ENCODE results near the gene ZC3HAV1. TPM values are rescaled to one million over a fixed set of nuclear protein-coding genes. Genes with fewer than 3 reads are reported as not detected.

ZC3HAV1 gene
- total and polyA plus RNA-seq, 2 of the 13 experiments (the other 11 are each of a cell fraction or from before 2014, with no cell fraction given), result 12.7 to 23.7 TPM

GRCh38 chr7:139109188-139109982 is at the start of gene ZC3HAV1 (continued):
- TF ChIP-seq, protein P1, sequence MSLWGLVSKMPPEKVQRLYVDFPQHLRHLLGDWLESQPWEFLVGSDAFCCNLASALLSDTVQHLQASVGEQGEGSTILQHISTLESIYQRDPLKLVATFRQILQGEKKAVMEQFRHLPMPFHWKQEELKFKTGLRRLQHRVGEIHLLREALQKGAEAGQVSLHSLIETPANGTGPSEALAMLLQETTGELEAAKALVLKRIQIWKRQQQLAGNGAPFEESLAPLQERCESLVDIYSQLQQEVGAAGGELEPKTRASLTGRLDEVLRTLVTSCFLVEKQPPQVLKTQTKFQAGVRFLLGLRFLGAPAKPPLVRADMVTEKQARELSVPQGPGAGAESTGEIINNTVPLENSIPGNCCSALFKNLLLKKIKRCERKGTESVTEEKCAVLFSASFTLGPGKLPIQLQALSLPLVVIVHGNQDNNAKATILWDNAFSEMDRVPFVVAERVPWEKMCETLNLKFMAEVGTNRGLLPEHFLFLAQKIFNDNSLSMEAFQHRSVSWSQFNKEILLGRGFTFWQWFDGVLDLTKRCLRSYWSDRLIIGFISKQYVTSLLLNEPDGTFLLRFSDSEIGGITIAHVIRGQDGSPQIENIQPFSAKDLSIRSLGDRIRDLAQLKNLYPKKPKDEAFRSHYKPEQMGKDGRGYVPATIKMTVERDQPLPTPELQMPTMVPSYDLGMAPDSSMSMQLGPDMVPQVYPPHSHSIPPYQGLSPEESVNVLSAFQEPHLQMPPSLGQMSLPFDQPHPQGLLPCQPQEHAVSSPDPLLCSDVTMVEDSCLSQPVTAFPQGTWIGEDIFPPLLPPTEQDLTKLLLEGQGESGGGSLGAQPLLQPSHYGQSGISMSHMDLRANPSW (CRISPR knock-in tag; IDR thresholded peaks at IDR 0.05; ENCODE audit: borderline replicate concordance), result peak; percentile 32; the same call in 1 of the 2 replicates
- TF ChIP-seq, protein P2, sequence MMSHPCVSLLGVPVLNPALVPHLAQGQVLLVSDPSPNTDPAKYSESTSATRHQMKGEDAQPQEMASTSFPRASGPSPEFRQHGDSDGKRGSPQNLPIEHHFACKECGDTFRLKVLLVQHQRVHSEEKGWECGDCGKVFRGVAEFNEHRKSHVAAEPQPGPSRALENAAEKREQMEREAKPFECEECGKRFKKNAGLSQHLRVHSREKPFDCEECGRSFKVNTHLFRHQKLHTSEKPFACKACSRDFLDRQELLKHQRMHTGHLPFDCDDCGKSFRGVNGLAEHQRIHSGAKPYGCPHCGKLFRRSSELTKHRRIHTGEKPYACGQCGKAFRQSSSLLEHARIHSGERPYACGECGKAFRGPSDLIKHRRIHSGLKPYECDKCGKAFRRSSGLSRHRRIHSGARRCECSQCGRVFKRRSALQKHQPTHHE (CRISPR knock-in tag; IDR thresholded peaks at IDR 0.05; ENCODE audit: borderline replicate concordance), result peak; percentile 91; the same call in 1 of the 2 replicates
- TF ChIP-seq ZNF331 (CRISPR knock-in tag; IDR thresholded peaks at IDR 0.05) (peak; percentile 46), ARNT2 (CRISPR knock-in tag; IDR thresholded peaks at IDR 0.05; ENCODE audit: low read depth) (peak; percentile 64; the same call in 1 of the 2 replicates), SATB2 (CRISPR knock-in tag; IDR thresholded peaks at IDR 0.05) (peak; percentile 85), SNAPC2 (CRISPR knock-in tag; IDR thresholded peaks at IDR 0.05) (peak; percentile 16; the same call in 1 of the 2 replicates), ZNF780A (CRISPR knock-in tag; IDR thresholded peaks at IDR 0.05) (peak; percentile 94; the same call in 1 of the 2 replicates), RFX5 (IDR thresholded peaks at IDR 0.05; ENCODE audit: low read depth, low read length) (0 out of 2 replicates have a peak, but pooled peaks have one; percentile 12), CEBPB (IDR thresholded peaks at IDR 0.05; ENCODE audit: borderline replicate concordance, low read depth, low read length) (peak; percentile 66; the same call in 1 of the 2 replicates), SP4 (CRISPR knock-in tag; IDR thresholded peaks at IDR 0.05) (peak; percentile 43; the same call in 1 of the 2 replicates), ETS1 (CRISPR knock-in tag; IDR thresholded peaks at IDR 0.05) (no peak; the same call in 1 of the 2 replicates), HMG20B (CRISPR knock-in tag; conservative IDR thresholded peaks at IDR 0.05) (no peak), ELF1 (CRISPR knock-in tag; IDR thresholded peaks at IDR 0.05) (peak; percentile 57; the same call in 1 of the 2 replicates)
- TF ChIP-seq, protein P3, sequence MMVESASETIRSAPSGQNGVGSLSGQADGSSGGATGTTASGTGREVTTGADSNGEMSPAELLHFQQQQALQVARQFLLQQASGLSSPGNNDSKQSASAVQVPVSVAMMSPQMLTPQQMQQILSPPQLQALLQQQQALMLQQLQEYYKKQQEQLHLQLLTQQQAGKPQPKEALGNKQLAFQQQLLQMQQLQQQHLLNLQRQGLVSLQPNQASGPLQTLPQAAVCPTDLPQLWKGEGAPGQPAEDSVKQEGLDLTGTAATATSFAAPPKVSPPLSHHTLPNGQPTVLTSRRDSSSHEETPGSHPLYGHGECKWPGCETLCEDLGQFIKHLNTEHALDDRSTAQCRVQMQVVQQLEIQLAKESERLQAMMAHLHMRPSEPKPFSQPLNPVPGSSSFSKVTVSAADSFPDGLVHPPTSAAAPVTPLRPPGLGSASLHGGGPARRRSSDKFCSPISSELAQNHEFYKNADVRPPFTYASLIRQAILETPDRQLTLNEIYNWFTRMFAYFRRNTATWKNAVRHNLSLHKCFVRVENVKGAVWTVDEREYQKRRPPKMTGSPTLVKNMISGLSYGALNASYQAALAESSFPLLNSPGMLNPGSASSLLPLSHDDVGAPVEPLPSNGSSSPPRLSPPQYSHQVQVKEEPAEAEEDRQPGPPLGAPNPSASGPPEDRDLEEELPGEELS (CRISPR knock-in tag; IDR thresholded peaks at IDR 0.05), result peak; percentile 56; the same call in 1 of the 2 replicates
- TF ChIP-seq, protein P4, sequence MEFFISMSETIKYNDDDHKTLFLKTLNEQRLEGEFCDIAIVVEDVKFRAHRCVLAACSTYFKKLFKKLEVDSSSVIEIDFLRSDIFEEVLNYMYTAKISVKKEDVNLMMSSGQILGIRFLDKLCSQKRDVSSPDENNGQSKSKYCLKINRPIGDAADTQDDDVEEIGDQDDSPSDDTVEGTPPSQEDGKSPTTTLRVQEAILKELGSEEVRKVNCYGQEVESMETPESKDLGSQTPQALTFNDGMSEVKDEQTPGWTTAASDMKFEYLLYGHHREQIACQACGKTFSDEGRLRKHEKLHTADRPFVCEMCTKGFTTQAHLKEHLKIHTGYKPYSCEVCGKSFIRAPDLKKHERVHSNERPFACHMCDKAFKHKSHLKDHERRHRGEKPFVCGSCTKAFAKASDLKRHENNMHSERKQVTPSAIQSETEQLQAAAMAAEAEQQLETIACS (CRISPR knock-in tag; IDR thresholded peaks at IDR 0.05), result peak; percentile 88
- TF ChIP-seq, protein P5, sequence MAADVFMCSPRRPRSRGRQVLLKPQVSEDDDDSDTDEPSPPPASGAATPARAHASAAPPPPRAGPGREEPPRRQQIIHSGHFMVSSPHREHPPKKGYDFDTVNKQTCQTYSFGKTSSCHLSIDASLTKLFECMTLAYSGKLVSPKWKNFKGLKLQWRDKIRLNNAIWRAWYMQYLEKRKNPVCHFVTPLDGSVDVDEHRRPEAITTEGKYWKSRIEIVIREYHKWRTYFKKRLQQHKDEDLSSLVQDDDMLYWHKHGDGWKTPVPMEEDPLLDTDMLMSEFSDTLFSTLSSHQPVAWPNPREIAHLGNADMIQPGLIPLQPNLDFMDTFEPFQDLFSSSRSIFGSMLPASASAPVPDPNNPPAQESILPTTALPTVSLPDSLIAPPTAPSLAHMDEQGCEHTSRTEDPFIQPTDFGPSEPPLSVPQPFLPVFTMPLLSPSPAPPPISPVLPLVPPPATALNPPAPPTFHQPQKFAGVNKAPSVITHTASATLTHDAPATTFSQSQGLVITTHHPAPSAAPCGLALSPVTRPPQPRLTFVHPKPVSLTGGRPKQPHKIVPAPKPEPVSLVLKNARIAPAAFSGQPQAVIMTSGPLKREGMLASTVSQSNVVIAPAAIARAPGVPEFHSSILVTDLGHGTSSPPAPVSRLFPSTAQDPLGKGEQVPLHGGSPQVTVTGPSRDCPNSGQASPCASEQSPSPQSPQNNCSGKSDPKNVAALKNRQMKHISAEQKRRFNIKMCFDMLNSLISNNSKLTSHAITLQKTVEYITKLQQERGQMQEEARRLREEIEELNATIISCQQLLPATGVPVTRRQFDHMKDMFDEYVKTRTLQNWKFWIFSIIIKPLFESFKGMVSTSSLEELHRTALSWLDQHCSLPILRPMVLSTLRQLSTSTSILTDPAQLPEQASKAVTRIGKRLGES (CRISPR knock-in tag; IDR thresholded peaks at IDR 0.05; ENCODE audit: borderline replicate concordance), result no peak
